ENCODE data around the gene MED10.

DNA sequence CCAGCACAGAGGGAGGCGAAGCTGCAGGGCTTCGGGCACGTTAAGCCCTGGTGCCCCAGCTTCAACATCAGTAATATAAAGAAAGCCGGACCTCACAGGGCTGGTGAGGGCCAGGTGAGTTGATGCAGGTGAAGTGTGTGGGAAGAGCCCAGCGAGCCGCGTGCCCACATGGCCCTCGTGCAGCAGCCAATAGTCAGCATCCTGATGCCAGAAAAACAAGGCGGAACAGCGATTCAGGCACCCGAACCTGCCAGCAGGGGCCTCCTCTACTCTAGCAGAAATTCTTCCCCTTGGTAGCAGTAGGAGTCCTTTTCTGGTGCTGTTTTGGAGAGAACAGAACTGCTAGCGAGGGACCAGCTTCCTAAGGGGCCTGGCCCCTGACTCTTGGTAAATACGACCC is 7.8 kb downstream of the MED10 start:
- TF ChIP-seq, protein P1, sequence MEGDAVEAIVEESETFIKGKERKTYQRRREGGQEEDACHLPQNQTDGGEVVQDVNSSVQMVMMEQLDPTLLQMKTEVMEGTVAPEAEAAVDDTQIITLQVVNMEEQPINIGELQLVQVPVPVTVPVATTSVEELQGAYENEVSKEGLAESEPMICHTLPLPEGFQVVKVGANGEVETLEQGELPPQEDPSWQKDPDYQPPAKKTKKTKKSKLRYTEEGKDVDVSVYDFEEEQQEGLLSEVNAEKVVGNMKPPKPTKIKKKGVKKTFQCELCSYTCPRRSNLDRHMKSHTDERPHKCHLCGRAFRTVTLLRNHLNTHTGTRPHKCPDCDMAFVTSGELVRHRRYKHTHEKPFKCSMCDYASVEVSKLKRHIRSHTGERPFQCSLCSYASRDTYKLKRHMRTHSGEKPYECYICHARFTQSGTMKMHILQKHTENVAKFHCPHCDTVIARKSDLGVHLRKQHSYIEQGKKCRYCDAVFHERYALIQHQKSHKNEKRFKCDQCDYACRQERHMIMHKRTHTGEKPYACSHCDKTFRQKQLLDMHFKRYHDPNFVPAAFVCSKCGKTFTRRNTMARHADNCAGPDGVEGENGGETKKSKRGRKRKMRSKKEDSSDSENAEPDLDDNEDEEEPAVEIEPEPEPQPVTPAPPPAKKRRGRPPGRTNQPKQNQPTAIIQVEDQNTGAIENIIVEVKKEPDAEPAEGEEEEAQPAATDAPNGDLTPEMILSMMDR (conservative IDR thresholded peaks at IDR 0.05): no peak
- TF ChIP-seq EZH2 (IDR thresholded peaks at IDR 0.05; ENCODE audit: low read depth): no peak

Data from PC-9 (cell line).